Suppressor macrophage (primary cell): Measurements from ENCODE around the gene ALDH8A1.

ENCODE experiments used
- DNase-seq, 4 experiments: peaks; one replicate each; pipeline ENCODE4 v3.0.0-alpha.2; 2020 to 2022

ALDH8A1 gene

DNA sequence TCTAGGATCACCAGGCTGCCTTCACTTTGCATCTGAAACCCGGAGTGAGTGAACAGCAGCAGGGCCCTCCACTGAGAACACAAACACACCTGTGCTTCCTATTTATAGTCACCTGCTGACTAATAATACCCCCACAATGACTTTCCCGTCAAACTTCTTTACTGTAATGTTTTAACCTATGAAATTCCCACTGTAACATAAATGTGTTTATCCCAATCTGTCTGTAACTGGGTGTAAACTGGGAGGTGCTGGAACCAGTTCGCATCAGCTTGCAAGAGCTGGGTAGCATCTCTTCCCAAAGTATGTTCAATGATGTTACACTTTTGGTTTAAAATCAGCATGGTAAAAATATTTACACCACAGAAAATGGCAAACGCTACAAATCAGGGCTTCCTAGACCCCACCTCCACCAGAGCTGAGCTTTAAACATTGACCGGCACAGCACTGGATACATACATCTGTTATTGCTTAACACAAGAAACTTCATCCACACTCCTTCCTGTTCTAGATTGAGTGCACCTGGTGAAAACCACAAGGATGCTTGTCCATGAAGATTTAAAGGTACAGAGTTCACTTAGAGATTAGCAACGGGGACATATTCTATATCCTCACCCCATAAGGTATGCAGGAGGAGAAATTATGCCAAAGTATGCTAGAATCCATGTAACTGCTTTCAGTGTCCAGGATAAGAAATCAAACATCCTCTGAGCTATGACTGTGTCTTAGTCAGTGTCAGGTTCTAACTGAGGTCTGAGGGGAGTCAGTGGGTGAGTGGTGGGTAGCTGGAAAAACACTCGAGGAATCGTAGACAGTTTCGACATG is 79.0 kb downstream of the ALDH8A1 start:
- no peak for DNase-seq

DNA sequence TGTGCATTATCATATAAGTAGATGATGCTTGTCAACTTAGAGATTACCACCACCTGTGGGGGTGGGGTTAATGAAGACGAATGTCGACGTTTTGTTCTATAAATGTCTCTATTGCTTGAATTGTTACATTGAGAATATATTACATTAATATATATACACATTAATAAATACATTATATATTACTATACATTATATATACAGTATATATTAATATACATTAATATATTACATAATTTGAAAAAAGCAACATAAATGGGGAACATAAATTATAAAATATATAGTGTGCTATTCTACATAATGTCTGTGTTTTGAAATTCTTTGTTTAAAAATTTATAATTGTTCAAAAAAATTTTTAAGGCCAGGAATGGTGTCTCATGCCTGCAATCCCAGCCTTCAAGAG is 81.1 kb downstream of the ALDH8A1 start:
- no peak for DNase-seq
